ENCODE data around the gene PRR30.

DNA sequence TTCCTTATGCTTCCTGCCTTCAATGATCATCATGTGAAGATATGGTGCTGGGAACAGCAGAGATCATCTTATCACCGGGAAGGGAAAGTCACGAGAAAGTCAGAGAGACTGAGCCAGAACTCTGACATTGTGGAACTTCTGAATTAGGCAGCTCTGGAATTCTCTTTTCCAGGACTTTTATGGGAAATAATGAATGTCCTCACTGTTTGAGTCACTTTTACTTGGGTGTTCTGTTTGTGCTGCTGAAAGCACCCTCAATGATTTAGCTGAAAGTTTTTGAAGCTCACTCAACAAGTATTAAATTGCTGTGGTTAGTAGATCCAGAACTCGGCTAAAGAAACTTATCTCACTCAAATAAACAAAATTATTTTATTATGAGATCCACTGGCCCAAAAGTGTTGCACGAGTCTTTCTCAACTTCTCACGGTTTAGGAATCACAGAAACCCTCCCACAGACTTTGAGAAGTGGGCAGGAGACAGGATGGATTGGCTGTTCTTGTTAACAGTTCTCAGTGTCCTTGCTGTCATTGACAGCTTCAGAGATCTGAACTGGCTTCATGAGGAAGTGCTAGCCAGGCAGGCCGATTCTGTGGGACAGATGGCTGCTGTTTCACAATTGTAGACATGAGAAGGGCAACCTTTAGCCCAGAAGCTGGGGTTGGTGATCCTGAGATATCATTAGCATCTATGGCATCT is 46.3 kb upstream of the PRR30 start:
- TF ChIP-seq, protein P1, sequence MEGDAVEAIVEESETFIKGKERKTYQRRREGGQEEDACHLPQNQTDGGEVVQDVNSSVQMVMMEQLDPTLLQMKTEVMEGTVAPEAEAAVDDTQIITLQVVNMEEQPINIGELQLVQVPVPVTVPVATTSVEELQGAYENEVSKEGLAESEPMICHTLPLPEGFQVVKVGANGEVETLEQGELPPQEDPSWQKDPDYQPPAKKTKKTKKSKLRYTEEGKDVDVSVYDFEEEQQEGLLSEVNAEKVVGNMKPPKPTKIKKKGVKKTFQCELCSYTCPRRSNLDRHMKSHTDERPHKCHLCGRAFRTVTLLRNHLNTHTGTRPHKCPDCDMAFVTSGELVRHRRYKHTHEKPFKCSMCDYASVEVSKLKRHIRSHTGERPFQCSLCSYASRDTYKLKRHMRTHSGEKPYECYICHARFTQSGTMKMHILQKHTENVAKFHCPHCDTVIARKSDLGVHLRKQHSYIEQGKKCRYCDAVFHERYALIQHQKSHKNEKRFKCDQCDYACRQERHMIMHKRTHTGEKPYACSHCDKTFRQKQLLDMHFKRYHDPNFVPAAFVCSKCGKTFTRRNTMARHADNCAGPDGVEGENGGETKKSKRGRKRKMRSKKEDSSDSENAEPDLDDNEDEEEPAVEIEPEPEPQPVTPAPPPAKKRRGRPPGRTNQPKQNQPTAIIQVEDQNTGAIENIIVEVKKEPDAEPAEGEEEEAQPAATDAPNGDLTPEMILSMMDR (IDR thresholded peaks at IDR 0.05; ENCODE audit: insufficient read depth, low read length): no peak
- TF ChIP-seq POLR2AphosphoS5 (IDR thresholded peaks at IDR 0.05; ENCODE audit: low read depth) (peak; percentile 58; the same call in 1 of the 2 replicates), GABPA (IDR thresholded peaks at IDR 0.05; ENCODE audit: low read depth) (no peak)
- TF ChIP-seq, protein P2, sequence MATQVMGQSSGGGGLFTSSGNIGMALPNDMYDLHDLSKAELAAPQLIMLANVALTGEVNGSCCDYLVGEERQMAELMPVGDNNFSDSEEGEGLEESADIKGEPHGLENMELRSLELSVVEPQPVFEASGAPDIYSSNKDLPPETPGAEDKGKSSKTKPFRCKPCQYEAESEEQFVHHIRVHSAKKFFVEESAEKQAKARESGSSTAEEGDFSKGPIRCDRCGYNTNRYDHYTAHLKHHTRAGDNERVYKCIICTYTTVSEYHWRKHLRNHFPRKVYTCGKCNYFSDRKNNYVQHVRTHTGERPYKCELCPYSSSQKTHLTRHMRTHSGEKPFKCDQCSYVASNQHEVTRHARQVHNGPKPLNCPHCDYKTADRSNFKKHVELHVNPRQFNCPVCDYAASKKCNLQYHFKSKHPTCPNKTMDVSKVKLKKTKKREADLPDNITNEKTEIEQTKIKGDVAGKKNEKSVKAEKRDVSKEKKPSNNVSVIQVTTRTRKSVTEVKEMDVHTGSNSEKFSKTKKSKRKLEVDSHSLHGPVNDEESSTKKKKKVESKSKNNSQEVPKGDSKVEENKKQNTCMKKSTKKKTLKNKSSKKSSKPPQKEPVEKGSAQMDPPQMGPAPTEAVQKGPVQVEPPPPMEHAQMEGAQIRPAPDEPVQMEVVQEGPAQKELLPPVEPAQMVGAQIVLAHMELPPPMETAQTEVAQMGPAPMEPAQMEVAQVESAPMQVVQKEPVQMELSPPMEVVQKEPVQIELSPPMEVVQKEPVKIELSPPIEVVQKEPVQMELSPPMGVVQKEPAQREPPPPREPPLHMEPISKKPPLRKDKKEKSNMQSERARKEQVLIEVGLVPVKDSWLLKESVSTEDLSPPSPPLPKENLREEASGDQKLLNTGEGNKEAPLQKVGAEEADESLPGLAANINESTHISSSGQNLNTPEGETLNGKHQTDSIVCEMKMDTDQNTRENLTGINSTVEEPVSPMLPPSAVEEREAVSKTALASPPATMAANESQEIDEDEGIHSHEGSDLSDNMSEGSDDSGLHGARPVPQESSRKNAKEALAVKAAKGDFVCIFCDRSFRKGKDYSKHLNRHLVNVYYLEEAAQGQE (IDR thresholded peaks at IDR 0.05; ENCODE audit: insufficient replicate concordance, low read depth): no peak

Data from HL-60 (cell line).